ENCODE measurements around the gene ACSM2B.
"Not testable (repeated sequence)": the region's sequence is repeated elsewhere in the genome, so short reads cannot be mapped to it uniquely, and the experiment has no call there.

Gene ACSM2B

GRCh38 chr16:20592780-20593179 lies 16.6 kb upstream of the ACSM2B start:
- H3K27ac ChIP-seq (ENCODE audit: low read length); H3K4me3 ChIP-seq (ENCODE audit: low read length); H3K9me3 ChIP-seq (ENCODE audit: control insufficient read depth, insufficient read depth, low read length); H3K36me3 ChIP-seq (ENCODE audit: control insufficient read depth, insufficient read depth, low read length); DNase-seq (ENCODE audit: low read depth, low spot score); H3K27me3 ChIP-seq (ENCODE audit: control insufficient read depth, insufficient read depth, low read length); H3K4me1 ChIP-seq (ENCODE audit: control insufficient read depth, insufficient read depth, low read length): not testable (repeated sequence)
- 97% methylated on average over 1 of the region's 1 CpG for WGBS (ENCODE audit: insufficient coverage, insufficient read length)

GRCh38 chr16:20589486-20589885 lies 13.3 kb upstream of the ACSM2B start:
- WGBS (ENCODE audit: insufficient coverage, insufficient read length), result no CpG with 5 or more reads among the region's 6 CpGs
- not testable (repeated sequence) for H3K9me3 ChIP-seq (ENCODE audit: control insufficient read depth, insufficient read depth, low read length); H3K4me1 ChIP-seq (ENCODE audit: control insufficient read depth, insufficient read depth, low read length); H3K36me3 ChIP-seq (ENCODE audit: control insufficient read depth, insufficient read depth, low read length); H3K27ac ChIP-seq (ENCODE audit: low read length); DNase-seq (ENCODE audit: low read depth, low spot score); H3K27me3 ChIP-seq (ENCODE audit: control insufficient read depth, insufficient read depth, low read length); H3K4me3 ChIP-seq (ENCODE audit: low read length)

- no CpG with 5 or more reads among the region's 2 CpGs for WGBS (ENCODE audit: insufficient coverage, insufficient read length)
- H3K27me3 ChIP-seq (ENCODE audit: control insufficient read depth, insufficient read depth, low read length), result not testable (repeated sequence)
Measured at GRCh38 chr16:20587645-20588074, 11.5 kb upstream of the ACSM2B start.

GRCh38 chr16:20586716-20587115 lies 10.5 kb upstream of the ACSM2B start:
- DNase-seq (ENCODE audit: low read depth, low spot score); H3K27me3 ChIP-seq (ENCODE audit: control insufficient read depth, insufficient read depth, low read length): not testable (repeated sequence)
- no CpG with 5 or more reads among the region's 1 CpG for WGBS (ENCODE audit: insufficient coverage, insufficient read length)

More at GRCh38 chr16:20587645-20588074, 11.5 kb upstream of the ACSM2B start:
- not testable (repeated sequence) for H3K27ac ChIP-seq (ENCODE audit: low read length); H3K4me1 ChIP-seq (ENCODE audit: control insufficient read depth, insufficient read depth, low read length); H3K9me3 ChIP-seq (ENCODE audit: control insufficient read depth, insufficient read depth, low read length); H3K36me3 ChIP-seq (ENCODE audit: control insufficient read depth, insufficient read depth, low read length); DNase-seq (ENCODE audit: low read depth, low spot score); H3K4me3 ChIP-seq (ENCODE audit: low read length)

GRCh38 chr16:20586112-20586511 lies 9.9 kb upstream of the ACSM2B start:
- not testable (repeated sequence) for H3K9me3 ChIP-seq (ENCODE audit: control insufficient read depth, insufficient read depth, low read length); DNase-seq (ENCODE audit: low read depth, low spot score); H3K27ac ChIP-seq (ENCODE audit: low read length); H3K4me1 ChIP-seq (ENCODE audit: control insufficient read depth, insufficient read depth, low read length); H3K27me3 ChIP-seq (ENCODE audit: control insufficient read depth, insufficient read depth, low read length); H3K36me3 ChIP-seq (ENCODE audit: control insufficient read depth, insufficient read depth, low read length); H3K4me3 ChIP-seq (ENCODE audit: low read length)
- whole genome bisulfite sequencing (ENCODE audit: insufficient coverage, insufficient read length), result no CpG with 5 or more reads among the region's 6 CpGs

More at GRCh38 chr16:20586716-20587115, 10.5 kb upstream of the ACSM2B start:
- not testable (repeated sequence) for H3K9me3 ChIP-seq (ENCODE audit: control insufficient read depth, insufficient read depth, low read length); H3K36me3 ChIP-seq (ENCODE audit: control insufficient read depth, insufficient read depth, low read length); H3K4me3 ChIP-seq (ENCODE audit: low read length); H3K4me1 ChIP-seq (ENCODE audit: control insufficient read depth, insufficient read depth, low read length); H3K27ac ChIP-seq (ENCODE audit: low read length)

GRCh38 chr16:20580487-20581259 lies 4.5 kb upstream of the ACSM2B start:
- not testable (repeated sequence) for H3K9me3 ChIP-seq (ENCODE audit: control insufficient read depth, insufficient read depth, low read length); DNase-seq (ENCODE audit: low read depth, low spot score); H3K36me3 ChIP-seq (ENCODE audit: control insufficient read depth, insufficient read depth, low read length); H3K27ac ChIP-seq (ENCODE audit: low read length); H3K27me3 ChIP-seq (ENCODE audit: control insufficient read depth, insufficient read depth, low read length); H3K4me1 ChIP-seq (ENCODE audit: control insufficient read depth, insufficient read depth, low read length); H3K4me3 ChIP-seq (ENCODE audit: low read length)
- WGBS (ENCODE audit: insufficient coverage, insufficient read length), result no CpG with 5 or more reads among the region's 3 CpGs

- not testable (repeated sequence) for H3K27me3 ChIP-seq (ENCODE audit: control insufficient read depth, insufficient read depth, low read length); H3K4me3 ChIP-seq (ENCODE audit: low read length); H3K4me1 ChIP-seq (ENCODE audit: control insufficient read depth, insufficient read depth, low read length); H3K27ac ChIP-seq (ENCODE audit: low read length); H3K9me3 ChIP-seq (ENCODE audit: control insufficient read depth, insufficient read depth, low read length); DNase-seq (ENCODE audit: low read depth, low spot score); H3K36me3 ChIP-seq (ENCODE audit: control insufficient read depth, insufficient read depth, low read length)
- no CpG with 5 or more reads among the region's 3 CpGs for WGBS (ENCODE audit: insufficient coverage, insufficient read length)
Measured at GRCh38 chr16:20578091-20578490, 1.9 kb upstream of the ACSM2B start.

- H3K4me1 ChIP-seq (ENCODE audit: control insufficient read depth, insufficient read depth, low read length); H3K27me3 ChIP-seq (ENCODE audit: control insufficient read depth, insufficient read depth, low read length); DNase-seq (ENCODE audit: low read depth, low spot score); H3K9me3 ChIP-seq (ENCODE audit: control insufficient read depth, insufficient read depth, low read length); H3K36me3 ChIP-seq (ENCODE audit: control insufficient read depth, insufficient read depth, low read length); H3K4me3 ChIP-seq (ENCODE audit: low read length); H3K27ac ChIP-seq (ENCODE audit: low read length): not testable (repeated sequence)
- WGBS (ENCODE audit: insufficient coverage, insufficient read length), result no CpG with 5 or more reads among the region's 2 CpGs
Measured at GRCh38 chr16:20569117-20569651, 7.0 kb downstream of the ACSM2B start.

- DNase-seq (ENCODE audit: low read depth, low spot score), result no peak
Measured at GRCh38 chr16:20568404-20568803, 7.8 kb downstream of the ACSM2B start.

GRCh38 chr16:20566864-20567263 lies 9.3 kb downstream of the ACSM2B start:
- no peaks in the 10 kb centered on the region for H3K36me3 ChIP-seq (ENCODE audit: control insufficient read depth, insufficient read depth, low read length)
- H3K4me3 ChIP-seq (ENCODE audit: low read length), result no peak overlapping the region
- no peaks in the 10 kb centered on the region for H3K9me3 ChIP-seq (ENCODE audit: control insufficient read depth, insufficient read depth, low read length)
- no peak for DNase-seq (ENCODE audit: low read depth, low spot score)
- no peaks in the 10 kb centered on the region for H3K27me3 ChIP-seq (ENCODE audit: control insufficient read depth, insufficient read depth, low read length)
- no peak overlapping the region for H3K27ac ChIP-seq (ENCODE audit: low read length)
- H3K4me1 ChIP-seq (ENCODE audit: control insufficient read depth, insufficient read depth, low read length), result no peaks in the 10 kb centered on the region

More at GRCh38 chr16:20568404-20568803, 7.8 kb downstream of the ACSM2B start:
- H3K27me3 ChIP-seq (ENCODE audit: control insufficient read depth, insufficient read depth, low read length), result no peaks in the 10 kb centered on the region
- H3K27ac ChIP-seq (ENCODE audit: low read length), result no peak overlapping the region
- H3K36me3 ChIP-seq (ENCODE audit: control insufficient read depth, insufficient read depth, low read length), result no peaks in the 10 kb centered on the region
- no peaks in the 10 kb centered on the region for H3K4me1 ChIP-seq (ENCODE audit: control insufficient read depth, insufficient read depth, low read length)
- no peak overlapping the region for H3K4me3 ChIP-seq (ENCODE audit: low read length)
- no CpG with 5 or more reads among the region's 3 CpGs for WGBS (ENCODE audit: insufficient coverage, insufficient read length)
- H3K9me3 ChIP-seq (ENCODE audit: control insufficient read depth, insufficient read depth, low read length), result no peaks in the 10 kb centered on the region

GRCh38 chr16:20565334-20565733 lies 10.8 kb downstream of the ACSM2B start:
- DNase-seq (ENCODE audit: low read depth, low spot score); H3K27ac ChIP-seq (ENCODE audit: low read length); H3K27me3 ChIP-seq (ENCODE audit: control insufficient read depth, insufficient read depth, low read length); H3K9me3 ChIP-seq (ENCODE audit: control insufficient read depth, insufficient read depth, low read length); H3K4me3 ChIP-seq (ENCODE audit: low read length); H3K4me1 ChIP-seq (ENCODE audit: control insufficient read depth, insufficient read depth, low read length); H3K36me3 ChIP-seq (ENCODE audit: control insufficient read depth, insufficient read depth, low read length): not testable (repeated sequence)
- no CpG with 5 or more reads among the region's 2 CpGs for WGBS (ENCODE audit: insufficient coverage, insufficient read length)
